Measurements from ENCODE around the gene UBE2L3. TPM values are rescaled to one million over a fixed set of nuclear protein-coding genes. Genes with fewer than 3 reads are reported as not detected.

UBE2L3 gene
- total and polyA plus RNA-seq, 2 experiments from 2014 or later: 86.3 to 136 TPM

DNA sequence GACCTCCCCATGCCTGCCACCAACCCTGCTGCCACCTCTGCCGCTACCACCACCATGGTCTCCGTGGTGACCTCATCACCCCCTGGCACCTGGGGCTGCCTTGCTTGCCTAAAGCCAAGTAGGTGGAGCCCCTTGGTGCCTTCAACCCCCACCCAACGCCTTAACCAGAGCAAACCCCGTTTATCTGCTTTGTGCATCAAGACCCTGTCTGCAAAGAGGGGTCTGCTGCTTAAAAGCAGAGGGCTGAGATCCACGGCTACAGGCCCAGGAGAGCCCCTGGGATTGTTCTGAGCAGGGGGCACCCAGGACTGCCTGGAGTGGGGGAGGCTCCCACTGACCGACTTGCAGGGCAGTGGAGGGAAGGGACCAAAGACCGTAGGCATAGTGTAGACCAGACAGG lies 93.4 kb downstream of the UBE2L3 start:
- peaks cover 19% of the 10 kb centered on the region for H3K4me1 Mint-ChIP-seq
- no peak overlapping the region for H3K4me3 Mint-ChIP-seq
- peaks cover 21% of the 10 kb centered on the region for H3K27me3 Mint-ChIP-seq (ENCODE audit: insufficient read depth, low read depth, poor library complexity)
- Histone ChIP-seq H3F3A (replicated peaks; ENCODE audit: low read depth) (peaks cover 27% of the 10 kb centered on the region), H3K27ac (ENCODE audit: low read depth) (no peak overlapping the region), H4K20me1 (replicated peaks; ENCODE audit: insufficient read depth) (no peaks in the 10 kb centered on the region; the same call in 1 of the 2 replicates), H3K9me2 (ENCODE audit: insufficient read depth) (no peaks in the 10 kb centered on the region), H3K4me2 (no peak overlapping the region), H3K27me3 (ENCODE audit: insufficient read depth) (no peaks in the 10 kb centered on the region), H3K36me3 (ENCODE audit: insufficient read depth) (no peaks in the 10 kb centered on the region), H3K4me1 (ENCODE audit: insufficient read depth) (peaks cover 8% of the 10 kb centered on the region), H3K4me3 (no peak overlapping the region), H3K79me2 (replicated peaks; ENCODE audit: insufficient read depth) (no peaks in the 10 kb centered on the region), H2AFZ (no peak overlapping the region)
- DNase-seq (ENCODE audit: low spot score): no peak
- no peak overlapping the region for H3K27ac Mint-ChIP-seq
- peaks cover 5% of the 10 kb centered on the region; the same call in 2 of the 3 replicates for H3K36me3 Mint-ChIP-seq (ENCODE audit: low read depth)
- TF ChIP-seq POLR2AphosphoS5 (IDR thresholded peaks at IDR 0.05; ENCODE audit: low read depth): no peak
- H3K9me3 Mint-ChIP-seq: no peaks in the 10 kb centered on the region; the same call in 2 of the 3 replicates
- ATAC-seq: no peak

DNA sequence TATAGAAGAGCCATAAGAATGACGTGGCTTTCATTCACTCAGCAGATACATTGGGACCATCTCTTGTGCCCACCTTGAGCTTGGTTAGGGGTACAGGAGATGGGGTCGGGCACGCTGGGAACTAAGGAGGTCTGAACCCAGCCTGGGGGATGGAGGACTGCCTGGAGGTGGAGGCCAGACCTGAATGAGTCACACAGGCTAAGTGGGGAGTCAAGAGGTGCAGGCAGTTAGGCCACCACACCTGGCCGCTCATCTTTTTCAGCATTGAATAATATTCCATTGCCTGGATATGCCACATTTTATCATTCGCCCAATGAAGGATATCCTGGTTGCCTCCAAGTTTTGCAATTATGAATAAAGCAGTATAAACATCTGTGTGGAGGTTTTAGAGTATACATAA lies 94.5 kb downstream of the UBE2L3 start:
- Histone ChIP-seq H3K4me1 (ENCODE audit: insufficient read depth) (peaks cover 1% of the 10 kb centered on the region), H3K4me2 (no peak overlapping the region), H3K27me3 (ENCODE audit: insufficient read depth) (no peaks in the 10 kb centered on the region), H3K36me3 (ENCODE audit: insufficient read depth) (no peaks in the 10 kb centered on the region), H3K27ac (ENCODE audit: low read depth) (no peak overlapping the region), H3K4me3 (no peak overlapping the region), H4K20me1 (replicated peaks; ENCODE audit: insufficient read depth) (no peaks in the 10 kb centered on the region), H2AFZ (no peak overlapping the region), H3K79me2 (replicated peaks; ENCODE audit: insufficient read depth) (peaks cover 3% of the 10 kb centered on the region), H3F3A (replicated peaks; ENCODE audit: low read depth) (peaks cover 21% of the 10 kb centered on the region), H3K9me2 (ENCODE audit: insufficient read depth) (no peaks in the 10 kb centered on the region)
- no peak overlapping the region for H3K27ac Mint-ChIP-seq
- H3K4me1 Mint-ChIP-seq: peaks cover 13% of the 10 kb centered on the region
- no peak for DNase-seq (ENCODE audit: low spot score)
- peaks cover 23% of the 10 kb centered on the region for H3K27me3 Mint-ChIP-seq (ENCODE audit: insufficient read depth, low read depth, poor library complexity)
- no peaks in the 10 kb centered on the region; the same call in 1 of the 3 replicates for H3K9me3 Mint-ChIP-seq
- no peak overlapping the region for H3K4me3 Mint-ChIP-seq
- H3K36me3 Mint-ChIP-seq (ENCODE audit: low read depth): peaks cover under 1% of the 10 kb centered on the region; the same call in 2 of the 3 replicates
- ATAC-seq: no peak
- TF ChIP-seq JUNB (IDR thresholded peaks at IDR 0.05; ENCODE audit: unreplicated experiment) (no peak), ZNF462 (CRISPR knock-in tag; IDR thresholded peaks at IDR 0.05) (no peak), CREB1 (CRISPR knock-in tag; IDR thresholded peaks at IDR 0.05; ENCODE audit: low read depth) (no peak), EZH2 (IDR thresholded peaks at IDR 0.05; ENCODE audit: low read depth, unreplicated experiment) (no peak), CTCF (conservative IDR thresholded peaks at IDR 0.05; ENCODE audit: low read depth in 2 of 2) (no peak), ZNF114 (CRISPR knock-in tag; IDR thresholded peaks at IDR 0.05) (no peak), ETS1 (IDR thresholded peaks at IDR 0.05) (no peak), POLR2AphosphoS5 (IDR thresholded peaks at IDR 0.05; ENCODE audit: low read depth) (no peak), EZH2phosphoT487 (IDR thresholded peaks at IDR 0.05; ENCODE audit: unreplicated experiment) (no peak), NANOG (IDR thresholded peaks at IDR 0.05; ENCODE audit: borderline replicate concordance) (no peak), STAT1 (IDR thresholded peaks at IDR 0.05; ENCODE audit: unreplicated experiment) (no peak)
